ENCODE measurements around the gene XPR1. TPM values are rescaled to one million over a fixed set of nuclear protein-coding genes. Genes with fewer than 3 reads are reported as not detected.

XPR1 gene
- total RNA-seq, 1 experiment from 2014 or later, result 19.9 TPM

GRCh38 chr1:180923021-180923841 is 291.4 kb downstream of the XPR1 start:
- TF ChIP-seq FOSL1 (IDR thresholded peaks at IDR 0.05; ENCODE audit: low read depth) (no peak), EZH2phosphoT487 (IDR thresholded peaks at IDR 0.05; ENCODE audit: borderline replicate concordance) (no peak), ELF1 (IDR thresholded peaks at IDR 0.05; ENCODE audit: borderline replicate concordance, low read depth) (no peak), CEBPB (IDR thresholded peaks at IDR 0.05; ENCODE audit: low read depth) (no peak), ZBTB33 (IDR thresholded peaks at IDR 0.05; ENCODE audit: extremely low read depth, insufficient replicate concordance, low read length) (no peak), CBX3 (IDR thresholded peaks at IDR 0.05; ENCODE audit: low read depth) (no peak), RAD21 (IDR thresholded peaks at IDR 0.05; ENCODE audit: low read depth) (no peak), CTCF (IDR thresholded peaks at IDR 0.05 in 2 of 3, conservative IDR thresholded peaks at IDR 0.05 in 1 of 3; ENCODE audit: borderline replicate concordance in 1 of 3, insufficient read depth in 1 of 3, low read depth in 2 of 3, low read length in 2 of 3) (no peak), EZH2 (IDR thresholded peaks at IDR 0.05) (no peak), SP1 (IDR thresholded peaks at IDR 0.05; ENCODE audit: low read depth) (no peak), JUND (IDR thresholded peaks at IDR 0.05) (no peak), ATF3 (IDR thresholded peaks at IDR 0.05) (no peak), SIN3A (IDR thresholded peaks at IDR 0.05; ENCODE audit: low read depth) (no peak), EGR1 (IDR thresholded peaks at IDR 0.05; ENCODE audit: low read depth) (no peak), ZNF274 (IDR thresholded peaks at IDR 0.05; ENCODE audit: low read depth, low read length) (no peak), ZFX (IDR thresholded peaks at IDR 0.05) (no peak), MAX (IDR thresholded peaks at IDR 0.05) (no peak)
- no peak overlapping the region for H3K4me2 ChIP-seq (ENCODE audit: low read length)
- no peaks in the 10 kb centered on the region for H3K9me2 ChIP-seq (ENCODE audit: insufficient read depth)
- no peaks in the 10 kb centered on the region for H3K9me3 ChIP-seq (ENCODE audit: control insufficient read depth in 1 of 2, insufficient read depth in 1 of 2, low read depth in 1 of 2, low read length in 2 of 2)
- H3K36me3 ChIP-seq (ENCODE audit: control insufficient read depth in 1 of 2, insufficient read depth in 2 of 2, low read length in 2 of 2), result no peaks in the 10 kb centered on the region
- H3K4me1 ChIP-seq (ENCODE audit: control insufficient read depth in 1 of 2, insufficient read depth in 2 of 2, low read length in 2 of 2), result no peaks in the 10 kb centered on the region
- CTCF ChIA-PET, result no interaction called here
- H3K4me3 ChIP-seq (replicated peaks in 1 of 2; ENCODE audit: low read depth in 1 of 2, low read length in 2 of 2), result no peak overlapping the region
- H3K27me3 ChIP-seq (ENCODE audit: insufficient read depth, low read length), result no peaks in the 10 kb centered on the region
- no peak overlapping the region for H2AFZ ChIP-seq (ENCODE audit: low read depth, low read length, poor library complexity, severe bottlenecking)
- ATAC-seq (peak; percentile 49; the same call in 1 of the 2 replicates), DNase-seq (ENCODE audit: low read depth, low spot score) (no peak)
- H3K27ac ChIP-seq (ENCODE audit: low read depth, low read length), result no peak overlapping the region
- H3K9ac ChIP-seq (ENCODE audit: low read length), result no peak overlapping the region
- POLR2A ChIA-PET, result no interaction called here
- RAD21 ChIA-PET (ENCODE audit: low non-redundant PET in 1 of 2, low total read pairs in 2 of 2, uncharacterized antibody in 2 of 2, unreplicated experiment in 2 of 2), result no interaction called here
- no TSS peak for BruUV-seq (replicated peaks)
- no peaks in the 10 kb centered on the region for H4K20me1 ChIP-seq (ENCODE audit: insufficient read depth)
- intact Hi-C loops (cut with micrococcal nuclease), result no loop called here
- H3K79me2 ChIP-seq (ENCODE audit: insufficient read depth, low read length), result no peaks in the 10 kb centered on the region

Data from HCT116 (cell line).